Activated CD8-positive, alpha-beta T cell treated with anti-CD3 and anti-CD28 coated beads, Interleukin-2, amount 10 ng/mL, durations not matched to agents 7 days and 5 days (primary cell): Measurements from ENCODE around the gene MOV10L1. TPM values are rescaled to one million over a fixed set of nuclear protein-coding genes. Genes with fewer than 3 reads are reported as not detected.

ENCODE experiments used
- ATAC-seq: fragments of 150-1000 bp; cut with Tn5 transposase; one replicate; pipeline ENCODE4 v1.10.0; 2021; ENCODE audit warnings: moderate library complexity
- CTCF ChIA-PET: fragments of 350-600 bp; sonication (Branson Sonifier 250); formaldehyde crosslinking; loops from one replicate; lab custom pipeline; 2021; ENCODE audit warnings: antibody characterized with exemption; lab: Charles Lee
- POLR2A ChIA-PET: fragments of 350-600 bp; sonication (Branson Sonifier 250); formaldehyde crosslinking; loops from one replicate; lab custom pipeline; 2021; ENCODE audit warnings: antibody characterized with exemption; lab: Charles Lee
- DNase-seq: peaks from one replicate; pipeline ENCODE4 v3.0.0-alpha.2; 2020
- H3K27ac Mint-ChIP-seq: one replicate; pipeline ENCODE4 v1.8.0; 2021; ENCODE audit warnings: mild to moderate bottlenecking, mixed read lengths
- H3K27me3 Mint-ChIP-seq: one replicate; pipeline ENCODE4 v1.8.0; 2021; ENCODE audit warnings: low read depth, mixed read lengths
- H3K36me3 Mint-ChIP-seq: one replicate; pipeline ENCODE4 v1.8.0; 2021; ENCODE audit warnings: low read depth, mixed read lengths
- H3K4me1 Mint-ChIP-seq: one replicate; pipeline ENCODE4 v1.8.0; 2021; ENCODE audit warnings: low read depth, mixed read lengths
- H3K4me3 Mint-ChIP-seq: one replicate; pipeline ENCODE4 v1.8.0; 2021; ENCODE audit warnings: mild to moderate bottlenecking, mixed read lengths
- H3K9me3 Mint-ChIP-seq: one replicate; pipeline ENCODE4 v1.8.0; 2022; ENCODE audit warnings: mixed read lengths; ENCODE audit not compliant: insufficient read depth
- total RNA-seq, 2 experiments: library from RNA; stranded (reverse); gene quantifications; one replicate each; pipeline ENCODE4 v1.2.3, GENCODE V29; 2021

The MOV10L1 gene
- total RNA-seq, 2 experiments from 2014 or later: not detected

GRCh38 chr22:50049299-50050195 lies 40.3 kb upstream of the MOV10L1 start:
- ATAC-seq (no peak), DNase-seq (no peak)
- peaks cover 7% of the 10 kb centered on the region for H3K4me1 Mint-ChIP-seq
- H3K27ac Mint-ChIP-seq: no peak overlapping the region
- ChIA-PET CTCF (no interaction called here), POLR2A (no interaction called here)
- peaks cover 9% of the 10 kb centered on the region for H3K27me3 Mint-ChIP-seq
- peaks cover 5% of the 10 kb centered on the region for H3K9me3 Mint-ChIP-seq
- no peaks in the 10 kb centered on the region for H3K36me3 Mint-ChIP-seq
- H3K4me3 Mint-ChIP-seq: no peak overlapping the region

- no peak for DNase-seq
- POLR2A ChIA-PET: no interaction called here
- Mint-ChIP-seq H3K9me3 (peaks cover 5% of the 10 kb centered on the region), H3K4me1 (no peaks in the 10 kb centered on the region), H3K4me3 (no peak overlapping the region), H3K27me3 (peaks cover 10% of the 10 kb centered on the region), H3K27ac (no peak overlapping the region), H3K36me3 (no peaks in the 10 kb centered on the region)
- CTCF ChIA-PET: no interaction called here
- ATAC-seq: no peak
Measured at GRCh38 chr22:50051930-50052329, 37.9 kb upstream of the MOV10L1 start.

GRCh38 chr22:50053861-50054260 lies 35.9 kb upstream of the MOV10L1 start:
- Mint-ChIP-seq H3K4me1 (no peaks in the 10 kb centered on the region), H3K36me3 (no peaks in the 10 kb centered on the region), H3K4me3 (no peak overlapping the region), H3K27ac (no peak overlapping the region), H3K9me3 (peaks cover 5% of the 10 kb centered on the region), H3K27me3 (peaks cover 16% of the 10 kb centered on the region)
- ATAC-seq (no peak), DNase-seq (no peak)
- ChIA-PET CTCF (interaction anchor here (0.6 to 1.8 kb wide), 3 partner anchors 23 to 123 kb away, joined by 3 to 5 read pairs (median 3); no protein-coding TSS in a partner anchor), POLR2A (no interaction called here)

- DNase-seq (no peak), ATAC-seq (no peak)
- no peaks in the 10 kb centered on the region for H3K36me3 Mint-ChIP-seq
- no peak overlapping the region for H3K4me3 Mint-ChIP-seq
- peaks cover 17% of the 10 kb centered on the region for H3K27me3 Mint-ChIP-seq
- ChIA-PET CTCF (no interaction called here), POLR2A (no interaction called here)
- peaks cover 5% of the 10 kb centered on the region for H3K9me3 Mint-ChIP-seq
- no peaks in the 10 kb centered on the region for H3K4me1 Mint-ChIP-seq
- no peak overlapping the region for H3K27ac Mint-ChIP-seq
Measured at GRCh38 chr22:50056214-50056972, 33.4 kb upstream of the MOV10L1 start.

- DNase-seq (no peak), ATAC-seq (no peak)
- Mint-ChIP-seq H3K36me3 (no peaks in the 10 kb centered on the region), H3K27me3 (peaks cover 13% of the 10 kb centered on the region), H3K9me3 (peaks cover 5% of the 10 kb centered on the region), H3K4me1 (no peaks in the 10 kb centered on the region), H3K27ac (no peak overlapping the region), H3K4me3 (no peak overlapping the region)
- POLR2A ChIA-PET: no interaction called here
- CTCF ChIA-PET: no interaction called here
Measured at GRCh38 chr22:50057278-50058060, 32.3 kb upstream of the MOV10L1 start.

GRCh38 chr22:50058061-50058905 lies 31.5 kb upstream of the MOV10L1 start, which contains the start of gene TTLL8:
Gene TTLL8 (minus strand): TSS chr22:50058298.
- DNase-seq (no peak), ATAC-seq (no peak)
- CTCF ChIA-PET: no interaction called here
- no peaks in the 10 kb centered on the region for H3K36me3 Mint-ChIP-seq
- peaks cover 13% of the 10 kb centered on the region for H3K27me3 Mint-ChIP-seq
- POLR2A ChIA-PET: no interaction called here
- H3K9me3 Mint-ChIP-seq: peaks cover 5% of the 10 kb centered on the region
- no peaks in the 10 kb centered on the region for H3K4me1 Mint-ChIP-seq
- H3K27ac Mint-ChIP-seq: no peak within 1 kb of the TSS
- no peak within 1 kb of the TSS for H3K4me3 Mint-ChIP-seq

GRCh38 chr22:50058906-50059880 lies 30.6 kb upstream of the MOV10L1 start:
- no peak for ATAC-seq
- POLR2A ChIA-PET: interaction anchor here (0.6 kb wide), 1 partner anchor 53 kb away, joined by 4 read pairs; no protein-coding TSS in a partner anchor
- CTCF ChIA-PET: no interaction called here

GRCh38 chr22:50059881-50060262 lies 29.9 kb upstream of the MOV10L1 start:
- Mint-ChIP-seq H3K27ac (no peak overlapping the region), H3K36me3 (no peaks in the 10 kb centered on the region), H3K4me3 (no peak overlapping the region), H3K27me3 (peaks cover 9% of the 10 kb centered on the region), H3K4me1 (no peaks in the 10 kb centered on the region), H3K9me3 (no peaks in the 10 kb centered on the region)
- DNase-seq (no peak), ATAC-seq (no peak)
- CTCF ChIA-PET: no interaction called here
- POLR2A ChIA-PET: interaction anchor here (0.6 kb wide), 1 partner anchor 53 kb away, joined by 4 read pairs; no protein-coding TSS in a partner anchor

More at GRCh38 chr22:50058906-50059880, 30.6 kb upstream of the MOV10L1 start:
- H3K36me3 Mint-ChIP-seq: no peaks in the 10 kb centered on the region
- no peaks in the 10 kb centered on the region for H3K9me3 Mint-ChIP-seq
- H3K27ac Mint-ChIP-seq: no peak overlapping the region
- H3K27me3 Mint-ChIP-seq: peaks cover 9% of the 10 kb centered on the region
- DNase-seq: no peak
- H3K4me3 Mint-ChIP-seq: no peak overlapping the region
- H3K4me1 Mint-ChIP-seq: no peaks in the 10 kb centered on the region

- no peak for ATAC-seq
- CTCF ChIA-PET: no interaction called here
Measured at GRCh38 chr22:50060441-50061140, 29.2 kb upstream of the MOV10L1 start.

More at GRCh38 chr22:50060441-50061140, 29.2 kb upstream of the MOV10L1 start:
- DNase-seq: no peak
- H3K27ac Mint-ChIP-seq: no peak overlapping the region
- no peaks in the 10 kb centered on the region for H3K4me1 Mint-ChIP-seq
- H3K36me3 Mint-ChIP-seq: no peaks in the 10 kb centered on the region
- POLR2A ChIA-PET: no interaction called here
- no peak overlapping the region for H3K4me3 Mint-ChIP-seq
- no peaks in the 10 kb centered on the region for H3K9me3 Mint-ChIP-seq
- peaks cover 9% of the 10 kb centered on the region for H3K27me3 Mint-ChIP-seq
